ENCODE measurements around the gene TSPEAR.

The TSPEAR gene

GRCh38 chr21:44519346-44520325 lies 191.7 kb downstream of the TSPEAR start:
- TF ChIP-seq EZH2phosphoT487 (conservative IDR thresholded peaks at IDR 0.05; ENCODE audit: low read length) (no peak), CTCF (IDR thresholded peaks at IDR 0.05; ENCODE audit: insufficient read depth, low read length, poor library complexity, severe bottlenecking) (no peak)
- H3K27ac ChIP-seq (ENCODE audit: low read depth, low read length): no peak overlapping the region
- H3K9ac ChIP-seq (ENCODE audit: low read length): no peak overlapping the region
- H3K4me2 ChIP-seq (ENCODE audit: low read depth, low read length, poor library complexity, severe bottlenecking): no peak overlapping the region
- peaks cover 14% of the 10 kb centered on the region; the same call in 1 of the 2 replicates for H3K9me3 ChIP-seq (ENCODE audit: insufficient read depth, low read length)
- no peaks in the 10 kb centered on the region for H3K79me2 ChIP-seq (ENCODE audit: insufficient read depth, low read length)
- H3K9me2 ChIP-seq (replicated peaks; ENCODE audit: insufficient read depth, low read length): no peaks in the 10 kb centered on the region
- H3K27me3 ChIP-seq (ENCODE audit: low read length): no peaks in the 10 kb centered on the region
- H2AFZ ChIP-seq (ENCODE audit: low read depth, low read length, severe bottlenecking): no peak overlapping the region
- H3K36me3 ChIP-seq (ENCODE audit: low read length): no peaks in the 10 kb centered on the region
- no peaks in the 10 kb centered on the region for H3F3A ChIP-seq (ENCODE audit: insufficient read depth)
- H3K4me3 ChIP-seq (ENCODE audit: insufficient read depth, low read length, poor library complexity, severe bottlenecking): no peak overlapping the region
- H4K20me1 ChIP-seq (ENCODE audit: low read depth, low read length): no peaks in the 10 kb centered on the region

- no peaks in the 10 kb centered on the region for H3F3A ChIP-seq (ENCODE audit: insufficient read depth)
- H3K4me3 ChIP-seq (ENCODE audit: insufficient read depth, low read length, poor library complexity, severe bottlenecking): no peak overlapping the region
- H3K9ac ChIP-seq (ENCODE audit: low read length): no peak overlapping the region
- no peaks in the 10 kb centered on the region for H3K36me3 ChIP-seq (ENCODE audit: low read length)
- no peak overlapping the region for H3K4me2 ChIP-seq (ENCODE audit: low read depth, low read length, poor library complexity, severe bottlenecking)
- H4K20me1 ChIP-seq (ENCODE audit: low read depth, low read length): no peaks in the 10 kb centered on the region
- no peaks in the 10 kb centered on the region for H3K79me2 ChIP-seq (ENCODE audit: insufficient read depth, low read length)
- H3K27me3 ChIP-seq (ENCODE audit: low read length): no peaks in the 10 kb centered on the region
- peaks cover 4% of the 10 kb centered on the region; the same call in 1 of the 2 replicates for H3K9me3 ChIP-seq (ENCODE audit: insufficient read depth, low read length)
- H3K9me2 ChIP-seq (replicated peaks; ENCODE audit: insufficient read depth, low read length): no peaks in the 10 kb centered on the region
- no peak overlapping the region for H3K27ac ChIP-seq (ENCODE audit: low read depth, low read length)
- TF ChIP-seq EZH2phosphoT487 (conservative IDR thresholded peaks at IDR 0.05; ENCODE audit: low read length): no peak
- TF ChIP-seq CTCF (IDR thresholded peaks at IDR 0.05; ENCODE audit: insufficient read depth, low read length, poor library complexity, severe bottlenecking): no peak
- no peak overlapping the region for H2AFZ ChIP-seq (ENCODE audit: low read depth, low read length, severe bottlenecking)
Observed at GRCh38 chr21:44518686-44519085, 192.7 kb downstream of the TSPEAR start.

- H3K27ac ChIP-seq (ENCODE audit: low read depth, low read length): no peak overlapping the region
- no peak overlapping the region for H2AFZ ChIP-seq (ENCODE audit: low read depth, low read length, severe bottlenecking)
- H3F3A ChIP-seq (ENCODE audit: insufficient read depth): no peaks in the 10 kb centered on the region
- H4K20me1 ChIP-seq (ENCODE audit: low read depth, low read length): no peaks in the 10 kb centered on the region
- no peaks in the 10 kb centered on the region for H3K79me2 ChIP-seq (ENCODE audit: insufficient read depth, low read length)
- no peaks in the 10 kb centered on the region for H3K9me2 ChIP-seq (replicated peaks; ENCODE audit: insufficient read depth, low read length)
- TF ChIP-seq CTCF (IDR thresholded peaks at IDR 0.05; ENCODE audit: insufficient read depth, low read length, poor library complexity, severe bottlenecking): no peak
- TF ChIP-seq EZH2phosphoT487 (conservative IDR thresholded peaks at IDR 0.05; ENCODE audit: low read length): no peak
- no peaks in the 10 kb centered on the region for H3K27me3 ChIP-seq (ENCODE audit: low read length)
- no peak overlapping the region for H3K4me2 ChIP-seq (ENCODE audit: low read depth, low read length, poor library complexity, severe bottlenecking)
- H3K9me3 ChIP-seq (ENCODE audit: insufficient read depth, low read length): no peaks in the 10 kb centered on the region
- no peak overlapping the region for H3K9ac ChIP-seq (ENCODE audit: low read length)
- no peak overlapping the region for H3K4me3 ChIP-seq (ENCODE audit: insufficient read depth, low read length, poor library complexity, severe bottlenecking)
- no peaks in the 10 kb centered on the region for H3K36me3 ChIP-seq (ENCODE audit: low read length)
Observed at GRCh38 chr21:44517175-44517899, 194.0 kb downstream of the TSPEAR start.

All from SU-DHL-6 (cell line).